ENCODE results near the gene BBS10.

- TF ChIP-seq POLR2A (IDR thresholded peaks at IDR 0.05) = peak in 1 of 2 donors; percentile 46
- TF ChIP-seq, protein P1, sequence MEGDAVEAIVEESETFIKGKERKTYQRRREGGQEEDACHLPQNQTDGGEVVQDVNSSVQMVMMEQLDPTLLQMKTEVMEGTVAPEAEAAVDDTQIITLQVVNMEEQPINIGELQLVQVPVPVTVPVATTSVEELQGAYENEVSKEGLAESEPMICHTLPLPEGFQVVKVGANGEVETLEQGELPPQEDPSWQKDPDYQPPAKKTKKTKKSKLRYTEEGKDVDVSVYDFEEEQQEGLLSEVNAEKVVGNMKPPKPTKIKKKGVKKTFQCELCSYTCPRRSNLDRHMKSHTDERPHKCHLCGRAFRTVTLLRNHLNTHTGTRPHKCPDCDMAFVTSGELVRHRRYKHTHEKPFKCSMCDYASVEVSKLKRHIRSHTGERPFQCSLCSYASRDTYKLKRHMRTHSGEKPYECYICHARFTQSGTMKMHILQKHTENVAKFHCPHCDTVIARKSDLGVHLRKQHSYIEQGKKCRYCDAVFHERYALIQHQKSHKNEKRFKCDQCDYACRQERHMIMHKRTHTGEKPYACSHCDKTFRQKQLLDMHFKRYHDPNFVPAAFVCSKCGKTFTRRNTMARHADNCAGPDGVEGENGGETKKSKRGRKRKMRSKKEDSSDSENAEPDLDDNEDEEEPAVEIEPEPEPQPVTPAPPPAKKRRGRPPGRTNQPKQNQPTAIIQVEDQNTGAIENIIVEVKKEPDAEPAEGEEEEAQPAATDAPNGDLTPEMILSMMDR (IDR thresholded peaks at IDR 0.05) = peak in 4 of 6 experiments; percentile 21 to 43 (median 40)
These were observed at the start of gene BBS10 for GRCh38 chr12:76348079-76348901.

Data from Peyer's patch (tissue), 4 donors.